ENCODE results near the gene GOLGA7B.

- no peak for TF ChIP-seq POLR2AphosphoS5 (IDR thresholded peaks at IDR 0.05; ENCODE audit: low read depth, low read length)
- TF ChIP-seq, protein P1, sequence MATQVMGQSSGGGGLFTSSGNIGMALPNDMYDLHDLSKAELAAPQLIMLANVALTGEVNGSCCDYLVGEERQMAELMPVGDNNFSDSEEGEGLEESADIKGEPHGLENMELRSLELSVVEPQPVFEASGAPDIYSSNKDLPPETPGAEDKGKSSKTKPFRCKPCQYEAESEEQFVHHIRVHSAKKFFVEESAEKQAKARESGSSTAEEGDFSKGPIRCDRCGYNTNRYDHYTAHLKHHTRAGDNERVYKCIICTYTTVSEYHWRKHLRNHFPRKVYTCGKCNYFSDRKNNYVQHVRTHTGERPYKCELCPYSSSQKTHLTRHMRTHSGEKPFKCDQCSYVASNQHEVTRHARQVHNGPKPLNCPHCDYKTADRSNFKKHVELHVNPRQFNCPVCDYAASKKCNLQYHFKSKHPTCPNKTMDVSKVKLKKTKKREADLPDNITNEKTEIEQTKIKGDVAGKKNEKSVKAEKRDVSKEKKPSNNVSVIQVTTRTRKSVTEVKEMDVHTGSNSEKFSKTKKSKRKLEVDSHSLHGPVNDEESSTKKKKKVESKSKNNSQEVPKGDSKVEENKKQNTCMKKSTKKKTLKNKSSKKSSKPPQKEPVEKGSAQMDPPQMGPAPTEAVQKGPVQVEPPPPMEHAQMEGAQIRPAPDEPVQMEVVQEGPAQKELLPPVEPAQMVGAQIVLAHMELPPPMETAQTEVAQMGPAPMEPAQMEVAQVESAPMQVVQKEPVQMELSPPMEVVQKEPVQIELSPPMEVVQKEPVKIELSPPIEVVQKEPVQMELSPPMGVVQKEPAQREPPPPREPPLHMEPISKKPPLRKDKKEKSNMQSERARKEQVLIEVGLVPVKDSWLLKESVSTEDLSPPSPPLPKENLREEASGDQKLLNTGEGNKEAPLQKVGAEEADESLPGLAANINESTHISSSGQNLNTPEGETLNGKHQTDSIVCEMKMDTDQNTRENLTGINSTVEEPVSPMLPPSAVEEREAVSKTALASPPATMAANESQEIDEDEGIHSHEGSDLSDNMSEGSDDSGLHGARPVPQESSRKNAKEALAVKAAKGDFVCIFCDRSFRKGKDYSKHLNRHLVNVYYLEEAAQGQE (IDR thresholded peaks at IDR 0.05; ENCODE audit: insufficient read depth in 1 of 2, low read depth in 2 of 2, low read length in 2 of 2), result no peak
- no peak for TF ChIP-seq SIN3A (IDR thresholded peaks at IDR 0.05; ENCODE audit: borderline replicate concordance, insufficient read depth, low read length)
Measured at GRCh38 chr10:97838091-97838490, 11.6 kb upstream of the GOLGA7B start.
